Measurements from ENCODE around the gene RIPOR1.

DNA sequence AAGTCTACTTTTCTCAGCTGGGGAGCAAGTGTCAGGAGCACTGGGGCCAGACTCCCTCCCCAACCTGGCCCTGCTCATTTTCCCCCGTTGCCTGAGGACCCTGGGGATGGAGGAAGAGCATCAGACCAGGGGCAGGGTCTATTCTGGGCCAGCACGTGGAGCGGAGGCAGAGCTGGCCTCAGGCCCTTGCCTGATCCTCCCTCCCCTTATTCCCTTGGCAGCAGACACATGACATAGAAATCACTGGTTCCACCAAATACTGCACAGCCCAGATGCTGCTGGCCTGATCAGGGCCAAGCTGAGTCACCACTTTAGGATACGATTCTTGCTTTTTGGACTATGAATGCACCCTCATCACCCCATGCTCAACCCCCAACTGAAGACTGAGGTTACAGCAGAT, 29.5 kb upstream of the RIPOR1 start:
- TF ChIP-seq TAF1 (IDR thresholded peaks at IDR 0.05; ENCODE audit: low read depth, low read length) (no peak), POLR2AphosphoS5 (IDR thresholded peaks at IDR 0.05; ENCODE audit: low read depth, low read length) (no peak), POLR2A (IDR thresholded peaks at IDR 0.05; ENCODE audit: low read depth, low read length) (no peak)
